Endothelial cell (in vitro differentiated cells): Measurements from ENCODE around the gene CTTNBP2NL. TPM values are rescaled to one million over a fixed set of nuclear protein-coding genes. Genes with fewer than 3 reads are reported as not detected.
A peak's percentile ranks its signal among the peaks of the same experiment; 100 is the strongest.

Experiments used
- DNase-seq: peaks from one replicate; pipeline ENCODE4 v3.0.0; 2021; ENCODE audit warnings: low spot score
- H3K27ac Mint-ChIP-seq: one replicate; pipeline ENCODE4 v1.8.0; 2021; ENCODE audit warnings: mixed read lengths, inconsistent platforms; ENCODE audit not compliant: unreplicated experiment
- H3K27me3 Mint-ChIP-seq: one replicate; pipeline ENCODE4 v1.8.0; 2021; ENCODE audit warnings: mild to moderate bottlenecking, moderate library complexity, mixed read lengths, inconsistent platforms; ENCODE audit not compliant: unreplicated experiment
- H3K36me3 Mint-ChIP-seq: one replicate; pipeline ENCODE4 v1.8.0; 2021; ENCODE audit warnings: mild to moderate bottlenecking, low read depth, mixed read lengths, inconsistent platforms; ENCODE audit not compliant: unreplicated experiment
- H3K4me1 Mint-ChIP-seq: one replicate; pipeline ENCODE4 v1.8.0; 2021; ENCODE audit warnings: mild to moderate bottlenecking, mixed read lengths, inconsistent platforms; ENCODE audit not compliant: unreplicated experiment
- H3K4me3 Mint-ChIP-seq: one replicate; pipeline ENCODE4 v1.8.0; 2021; ENCODE audit warnings: mild to moderate bottlenecking, mixed read lengths, inconsistent platforms; ENCODE audit not compliant: unreplicated experiment
- H3K9me3 Mint-ChIP-seq: one replicate; pipeline ENCODE4 v1.8.0; 2021; ENCODE audit warnings: mixed read lengths, inconsistent platforms; ENCODE audit not compliant: unreplicated experiment
- total RNA-seq: library from RNA; stranded (reverse); fragmentation: NEBNext Ultra II Directional; extraction: Animal tissue kit (Norgen Biotek cat#: 25700); gene quantifications from one replicate; pipeline ENCODE4 v1.2.1, GENCODE V29; 2021; ENCODE audit not compliant: unreplicated experiment
- TF ChIP-seq, protein P1 (sequence below): fragments of 200-600 bp; sonication (generic); IDR thresholded peaks from one replicate; pipeline ENCODE4 v1.5.0; 2021; ENCODE audit warnings: antibody characterized with exemption; ENCODE audit not compliant: unreplicated experiment

CTTNBP2NL gene
- total RNA-seq, 1 donor from 2014 or later = 84.0 TPM

DNA sequence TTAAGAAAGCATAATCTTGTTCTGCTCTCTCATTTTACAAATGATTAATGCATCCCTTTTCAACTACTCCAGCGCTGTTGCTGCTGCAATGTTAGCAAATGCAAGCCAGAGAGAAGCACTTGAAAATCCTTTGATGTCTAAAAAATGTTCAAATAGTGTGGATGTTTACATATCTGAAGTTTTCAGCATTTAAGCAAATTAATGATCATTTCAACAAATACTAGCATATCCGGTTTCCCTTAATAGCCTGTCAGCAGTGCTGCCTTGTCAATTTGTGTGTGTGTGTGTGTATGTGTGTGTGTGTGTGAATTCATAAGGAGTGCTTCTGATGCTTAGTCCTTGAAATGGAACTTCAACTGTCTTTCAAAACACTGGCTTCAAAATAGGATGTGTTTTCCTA lies 64.6 kb downstream of the CTTNBP2NL start:
- H3K4me3 Mint-ChIP-seq = no peak overlapping the region
- no peak overlapping the region for H3K27ac Mint-ChIP-seq
- TF ChIP-seq, protein P1, sequence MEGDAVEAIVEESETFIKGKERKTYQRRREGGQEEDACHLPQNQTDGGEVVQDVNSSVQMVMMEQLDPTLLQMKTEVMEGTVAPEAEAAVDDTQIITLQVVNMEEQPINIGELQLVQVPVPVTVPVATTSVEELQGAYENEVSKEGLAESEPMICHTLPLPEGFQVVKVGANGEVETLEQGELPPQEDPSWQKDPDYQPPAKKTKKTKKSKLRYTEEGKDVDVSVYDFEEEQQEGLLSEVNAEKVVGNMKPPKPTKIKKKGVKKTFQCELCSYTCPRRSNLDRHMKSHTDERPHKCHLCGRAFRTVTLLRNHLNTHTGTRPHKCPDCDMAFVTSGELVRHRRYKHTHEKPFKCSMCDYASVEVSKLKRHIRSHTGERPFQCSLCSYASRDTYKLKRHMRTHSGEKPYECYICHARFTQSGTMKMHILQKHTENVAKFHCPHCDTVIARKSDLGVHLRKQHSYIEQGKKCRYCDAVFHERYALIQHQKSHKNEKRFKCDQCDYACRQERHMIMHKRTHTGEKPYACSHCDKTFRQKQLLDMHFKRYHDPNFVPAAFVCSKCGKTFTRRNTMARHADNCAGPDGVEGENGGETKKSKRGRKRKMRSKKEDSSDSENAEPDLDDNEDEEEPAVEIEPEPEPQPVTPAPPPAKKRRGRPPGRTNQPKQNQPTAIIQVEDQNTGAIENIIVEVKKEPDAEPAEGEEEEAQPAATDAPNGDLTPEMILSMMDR = no peak

DNA sequence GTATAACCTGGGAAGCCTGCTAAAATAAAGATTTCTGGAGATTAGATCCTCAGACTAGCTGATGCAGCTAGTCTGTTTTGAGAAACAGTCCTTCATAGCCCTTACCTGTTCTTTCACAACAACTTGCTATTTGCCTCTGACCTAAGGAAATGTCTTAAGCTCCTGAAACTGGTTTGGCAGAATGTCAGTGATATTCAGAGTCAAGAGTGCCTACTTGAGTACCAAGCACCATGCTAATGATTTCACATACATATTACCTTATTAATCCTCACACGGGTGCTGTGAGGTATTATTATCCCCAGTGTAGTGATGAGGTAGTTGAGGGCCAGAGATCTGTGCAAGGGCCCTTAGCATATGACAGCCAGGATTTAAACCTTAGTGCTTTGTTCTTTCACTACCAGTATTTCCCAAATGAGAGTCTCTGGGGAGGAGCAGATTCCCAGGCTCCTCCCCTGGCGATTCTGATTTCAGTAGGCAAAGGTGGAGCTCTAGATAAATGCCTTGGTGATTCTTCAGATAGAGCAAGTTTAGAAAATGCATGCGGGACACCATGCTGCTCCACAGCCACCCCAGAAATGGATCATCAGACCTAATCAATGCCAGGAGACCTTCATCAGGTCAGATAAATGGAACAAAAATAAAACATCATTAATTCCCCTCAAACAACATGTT lies 65.3 kb downstream of the CTTNBP2NL start:
- Mint-ChIP-seq H3K27me3 (peaks cover 7% of the 10 kb centered on the region), H3K27ac (no peak overlapping the region)
- no peak for DNase-seq

More for the DNA sequence above, 64.6 kb downstream of the CTTNBP2NL start:
- H3K27me3 Mint-ChIP-seq = peaks cover 7% of the 10 kb centered on the region
- no peak for DNase-seq
- H3K36me3 Mint-ChIP-seq = peaks cover 22% of the 10 kb centered on the region
- no peaks in the 10 kb centered on the region for H3K9me3 Mint-ChIP-seq
- peaks cover 13% of the 10 kb centered on the region for H3K4me1 Mint-ChIP-seq

DNA sequence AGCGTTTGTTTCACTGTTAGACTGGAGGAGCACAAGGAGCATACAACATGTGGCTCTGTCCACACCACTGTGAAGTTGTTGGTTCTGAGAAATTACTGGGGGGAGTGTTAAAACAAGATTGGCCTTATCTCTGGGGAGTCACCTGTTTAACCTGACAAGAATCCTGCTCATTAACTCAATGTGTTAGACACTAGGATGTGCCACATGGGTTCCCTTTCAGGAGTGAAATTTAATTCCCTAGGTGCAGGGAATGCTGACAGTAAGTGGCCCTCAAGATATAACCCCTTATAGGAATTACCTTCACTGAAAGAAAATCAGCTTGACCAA lies 66.9 kb downstream of the CTTNBP2NL start:
- TF ChIP-seq, protein P1 = no peak
- Mint-ChIP-seq H3K36me3 (peaks cover 5% of the 10 kb centered on the region), H3K9me3 (no peaks in the 10 kb centered on the region), H3K4me3 (no peak overlapping the region), H3K27me3 (peaks cover 13% of the 10 kb centered on the region), H3K27ac (no peak overlapping the region), H3K4me1 (peaks cover 26% of the 10 kb centered on the region)
- no peak for DNase-seq

More for the DNA sequence above, 65.3 kb downstream of the CTTNBP2NL start:
- peaks cover 18% of the 10 kb centered on the region for H3K4me1 Mint-ChIP-seq
- H3K36me3 Mint-ChIP-seq = peaks cover 15% of the 10 kb centered on the region
- no peaks in the 10 kb centered on the region for H3K9me3 Mint-ChIP-seq
- H3K4me3 Mint-ChIP-seq = no peak overlapping the region
- TF ChIP-seq, protein P1 = no peak

DNA sequence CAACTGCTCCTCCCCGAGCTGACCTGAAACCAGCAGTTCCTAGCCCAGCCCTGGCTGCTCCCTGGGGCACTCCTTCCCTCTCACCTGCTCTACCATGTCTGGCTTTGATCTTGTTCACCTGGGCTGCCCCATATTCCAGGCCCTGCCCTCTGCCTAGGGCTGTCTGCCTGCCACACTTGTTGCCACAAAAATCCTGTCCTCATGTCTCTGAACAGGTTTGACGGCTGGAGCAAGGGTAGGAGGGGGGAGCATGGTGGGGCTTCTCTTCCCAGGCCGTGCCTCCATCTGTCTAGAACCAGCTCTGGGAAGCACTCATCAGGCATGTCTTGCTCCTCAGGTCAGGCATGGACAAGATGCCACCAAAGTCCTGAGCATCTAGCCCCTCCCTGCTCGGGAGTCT lies 68.5 kb downstream of the CTTNBP2NL start:
- H3K27ac Mint-ChIP-seq = no peak overlapping the region
- TF ChIP-seq, protein P1 = no peak
- H3K4me1 Mint-ChIP-seq = peaks cover 26% of the 10 kb centered on the region
- H3K36me3 Mint-ChIP-seq = peaks cover 5% of the 10 kb centered on the region
- H3K4me3 Mint-ChIP-seq = no peak overlapping the region
- peaks cover 14% of the 10 kb centered on the region for H3K27me3 Mint-ChIP-seq
- no peaks in the 10 kb centered on the region for H3K9me3 Mint-ChIP-seq
- DNase-seq = no peak

DNA sequence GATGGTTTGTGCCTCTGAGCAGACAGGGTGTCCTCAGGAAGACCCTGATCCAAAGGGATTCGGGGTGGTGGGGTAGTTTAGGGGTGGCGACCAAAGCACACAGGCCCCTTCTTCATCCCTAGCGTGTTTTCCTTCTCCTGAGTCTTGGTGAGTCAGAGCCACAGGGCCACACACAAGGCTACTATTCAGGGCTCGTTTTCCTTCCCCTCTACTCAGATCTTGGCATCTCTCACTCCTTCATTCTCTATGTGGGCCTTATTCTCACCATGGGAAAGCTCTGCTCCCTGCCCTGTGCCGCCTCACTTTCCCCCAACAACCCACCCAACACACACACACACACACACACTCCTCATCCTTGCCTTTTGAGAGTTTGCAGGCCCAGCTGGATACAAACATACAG lies 69.1 kb downstream of the CTTNBP2NL start:
- DNase-seq = no peak
- peaks cover 26% of the 10 kb centered on the region for H3K4me1 Mint-ChIP-seq
- peaks cover 5% of the 10 kb centered on the region for H3K36me3 Mint-ChIP-seq
- peaks cover 14% of the 10 kb centered on the region for H3K27me3 Mint-ChIP-seq
- TF ChIP-seq, protein P1 = no peak
- no peaks in the 10 kb centered on the region for H3K9me3 Mint-ChIP-seq
- H3K27ac Mint-ChIP-seq = peak overlapping the region; percentile 75
- H3K4me3 Mint-ChIP-seq = peak overlapping the region; percentile 33
